ENCODE measurements around the gene CCDC14.
"Not testable (repeated sequence)": the region's sequence is repeated elsewhere in the genome, so short reads cannot be mapped to it uniquely, and the experiment has no call there.

Gene CCDC14

GRCh38 chr3:123979525-123980501 lies 18.8 kb upstream of the CCDC14 start:
- not testable (repeated sequence) for H3K36me3 ChIP-seq (ENCODE audit: insufficient read depth, low read length)
- peak overlapping the region; percentile 20 for H3K4me3 ChIP-seq (ENCODE audit: low read length)

GRCh38 chr3:123976904-123977303 lies 15.9 kb upstream of the CCDC14 start:
- not testable (repeated sequence) for H3K36me3 ChIP-seq (ENCODE audit: insufficient read depth, low read length); H3K4me1 ChIP-seq (ENCODE audit: insufficient read depth, low read length); H2AFZ ChIP-seq (ENCODE audit: low read depth, low read length); H3K27me3 ChIP-seq (ENCODE audit: insufficient read depth, low read length); H3K4me3 ChIP-seq (ENCODE audit: low read length); H3K9me3 ChIP-seq (ENCODE audit: low read length)

More at GRCh38 chr3:123979525-123980501, 18.8 kb upstream of the CCDC14 start:
- not testable (repeated sequence) for H3K27me3 ChIP-seq (ENCODE audit: insufficient read depth, low read length); H3K9me3 ChIP-seq (ENCODE audit: low read length); H3K4me1 ChIP-seq (ENCODE audit: insufficient read depth, low read length); H2AFZ ChIP-seq (ENCODE audit: low read depth, low read length)

GRCh38 chr3:123976181-123976898 lies 15.3 kb upstream of the CCDC14 start:
- H3K4me1 ChIP-seq (ENCODE audit: insufficient read depth, low read length); H3K9me3 ChIP-seq (ENCODE audit: low read length); H2AFZ ChIP-seq (ENCODE audit: low read depth, low read length); H3K27me3 ChIP-seq (ENCODE audit: insufficient read depth, low read length); H3K36me3 ChIP-seq (ENCODE audit: insufficient read depth, low read length); H3K4me3 ChIP-seq (ENCODE audit: low read length): not testable (repeated sequence)

- H3K36me3 ChIP-seq (ENCODE audit: insufficient read depth, low read length); H3K4me3 ChIP-seq (ENCODE audit: low read length); H2AFZ ChIP-seq (ENCODE audit: low read depth, low read length); H3K4me1 ChIP-seq (ENCODE audit: insufficient read depth, low read length); H3K9me3 ChIP-seq (ENCODE audit: low read length); H3K27me3 ChIP-seq (ENCODE audit: insufficient read depth, low read length): not testable (repeated sequence)
Observed at GRCh38 chr3:123975030-123975429, 14.0 kb upstream of the CCDC14 start.

- Histone ChIP-seq H3K36me3 (ENCODE audit: insufficient read depth, low read length) (no peaks in the 10 kb centered on the region), H3K27me3 (ENCODE audit: insufficient read depth, low read length) (peaks cover 2% of the 10 kb centered on the region), H2AFZ (ENCODE audit: low read depth, low read length) (no peak overlapping the region), H3K9me3 (ENCODE audit: low read length) (no peaks in the 10 kb centered on the region), H3K4me3 (ENCODE audit: low read length) (no peak overlapping the region), H3K4me1 (ENCODE audit: insufficient read depth, low read length) (no peaks in the 10 kb centered on the region)
Observed at GRCh38 chr3:123971406-123971805, 10.4 kb upstream of the CCDC14 start.

- not testable (repeated sequence) for H3K36me3 ChIP-seq (ENCODE audit: insufficient read depth, low read length); H3K27me3 ChIP-seq (ENCODE audit: insufficient read depth, low read length); H3K4me1 ChIP-seq (ENCODE audit: insufficient read depth, low read length); H3K4me3 ChIP-seq (ENCODE audit: low read length); H3K9me3 ChIP-seq (ENCODE audit: low read length); H2AFZ ChIP-seq (ENCODE audit: low read depth, low read length)
Observed at GRCh38 chr3:123967260-123967659, 6.2 kb upstream of the CCDC14 start.

GRCh38 chr3:123966799-123967198 lies 5.8 kb upstream of the CCDC14 start:
- not testable (repeated sequence) for H3K4me3 ChIP-seq (ENCODE audit: low read length); H3K9me3 ChIP-seq (ENCODE audit: low read length); H3K36me3 ChIP-seq (ENCODE audit: insufficient read depth, low read length); H2AFZ ChIP-seq (ENCODE audit: low read depth, low read length); H3K4me1 ChIP-seq (ENCODE audit: insufficient read depth, low read length); H3K27me3 ChIP-seq (ENCODE audit: insufficient read depth, low read length)

- not testable (repeated sequence) for H3K36me3 ChIP-seq (ENCODE audit: insufficient read depth, low read length); H3K9me3 ChIP-seq (ENCODE audit: low read length); H3K4me1 ChIP-seq (ENCODE audit: insufficient read depth, low read length); H3K4me3 ChIP-seq (ENCODE audit: low read length); H3K27me3 ChIP-seq (ENCODE audit: insufficient read depth, low read length); H2AFZ ChIP-seq (ENCODE audit: low read depth, low read length)
Observed at GRCh38 chr3:123964793-123965192, 3.8 kb upstream of the CCDC14 start.

- no peaks in the 10 kb centered on the region for H3K9me3 ChIP-seq (ENCODE audit: low read length)
- H2AFZ ChIP-seq (ENCODE audit: low read depth, low read length), result peak overlapping the region; percentile 31
- peaks cover under 1% of the 10 kb centered on the region for H3K36me3 ChIP-seq (ENCODE audit: insufficient read depth, low read length)
- H3K4me3 ChIP-seq (ENCODE audit: low read length), result peak overlapping the region; percentile 44
- peaks cover 6% of the 10 kb centered on the region for H3K27me3 ChIP-seq (ENCODE audit: insufficient read depth, low read length)
- peaks cover 8% of the 10 kb centered on the region for H3K4me1 ChIP-seq (ENCODE audit: insufficient read depth, low read length)
Observed at GRCh38 chr3:123961508-123961856, 453 bp upstream of the CCDC14 start.

GRCh38 chr3:123953735-123954134 lies 7.3 kb downstream of the CCDC14 start:
- peaks cover 3% of the 10 kb centered on the region for H3K4me1 ChIP-seq (ENCODE audit: insufficient read depth, low read length)
- H2AFZ ChIP-seq (ENCODE audit: low read depth, low read length), result no peak overlapping the region
- H3K36me3 ChIP-seq (ENCODE audit: insufficient read depth, low read length), result peaks cover 68% of the 10 kb centered on the region
- H3K9me3 ChIP-seq (ENCODE audit: low read length), result no peaks in the 10 kb centered on the region
- H3K27me3 ChIP-seq (ENCODE audit: insufficient read depth, low read length), result no peaks in the 10 kb centered on the region
- no peak overlapping the region for H3K4me3 ChIP-seq (ENCODE audit: low read length)

GRCh38 chr3:123952844-123953520 lies 8.0 kb downstream of the CCDC14 start:
- Histone ChIP-seq H3K36me3 (ENCODE audit: insufficient read depth, low read length) (peaks cover 75% of the 10 kb centered on the region), H3K27me3 (ENCODE audit: insufficient read depth, low read length) (no peaks in the 10 kb centered on the region), H3K9me3 (ENCODE audit: low read length) (no peaks in the 10 kb centered on the region), H3K4me1 (ENCODE audit: insufficient read depth, low read length) (no peaks in the 10 kb centered on the region), H2AFZ (ENCODE audit: low read depth, low read length) (no peak overlapping the region), H3K4me3 (ENCODE audit: low read length) (no peak overlapping the region)

- H3K27me3 ChIP-seq (ENCODE audit: insufficient read depth, low read length), result no peaks in the 10 kb centered on the region
- no peaks in the 10 kb centered on the region for H3K4me1 ChIP-seq (ENCODE audit: insufficient read depth, low read length)
- H3K36me3 ChIP-seq (ENCODE audit: insufficient read depth, low read length), result peaks cover 83% of the 10 kb centered on the region
- no peak overlapping the region for H3K4me3 ChIP-seq (ENCODE audit: low read length)
- H2AFZ ChIP-seq (ENCODE audit: low read depth, low read length), result no peak overlapping the region
- H3K9me3 ChIP-seq (ENCODE audit: low read length), result no peaks in the 10 kb centered on the region
Observed at GRCh38 chr3:123951522-123952447, 9.2 kb downstream of the CCDC14 start.
